K562 (cell line): ENCODE results near the gene USF2. TPM values are rescaled to one million over a fixed set of nuclear protein-coding genes. Genes with fewer than 3 reads are reported as not detected.

Source experiments
- GATA2 ChIP-seq: sonication (generic); formaldehyde crosslinking; IDR thresholded peaks from 2 replicates; pipeline ENCODE4 v1.4.0; 2020; ENCODE audit warnings: mild to moderate bottlenecking, missing genetic modification reagents
- JUN ChIP-seq, 2 experiments: sonication (generic) in 1 of 2; formaldehyde crosslinking in 1 of 2; IDR thresholded peaks; 2 replicates each; pipeline versions ENCODE4 v1.6.1 to v1.8.0; 2012 to 2022; ENCODE audit warnings: borderline replicate concordance in 2 of 2, mild to moderate bottlenecking in 2 of 2, improper control_type of control experiment in 1 of 2, low read depth in 1 of 2, low read length in 1 of 2, missing genetic modification reagents in 1 of 2
- NR4A1 ChIP-seq, 2 experiments: fragments of 250-450 bp in 1 of 2; fragments of 450-650 bp in 1 of 2; sonication (Bioruptor Pico) in 1 of 2; IDR thresholded peaks; 2 replicates each; pipeline versions ENCODE4 v1.4.0 to v1.6.1; 2016 to 2020; ENCODE audit warnings: mild to moderate bottlenecking in 2 of 2, missing compliant biosample characterization in 1 of 2, missing genetic modification characterization in 1 of 2, moderate library complexity in 1 of 2
- PKNOX1 ChIP-seq: fragments of 450-650 bp; IDR thresholded peaks from 2 replicates; pipeline ENCODE4 v1.6.1; 2016
- STAG1 ChIP-seq: sonication (generic); formaldehyde crosslinking; IDR thresholded peaks from 2 replicates; pipeline ENCODE4 v1.5.0; 2020; ENCODE audit warnings: missing genetic modification reagents, borderline replicate concordance
- TBP ChIP-seq: optimal IDR thresholded peaks from 2 replicates; pipeline ENCODE3; 2011; ENCODE audit warnings: low read depth, low read length, improper control_type of control experiment
- ZBTB11 ChIP-seq, 3 experiments: fragments of 200-800 bp in 1 of 3; fragments of 250-450 bp in 1 of 3; fragments of 450-650 bp in 1 of 3; sonication (Bioruptor Pico) in 1 of 3; sonication (Bioruptor generic) in 1 of 3; formaldehyde crosslinking in 1 of 3; IDR thresholded peaks; 2 replicates each; pipeline versions ENCODE4 v1.6.1 to v1.8.0; 2016 to 2022; ENCODE audit warnings: mild to moderate bottlenecking in 2 of 3, missing genetic modification characterization in 2 of 3, missing compliant biosample characterization in 1 of 3, moderate library complexity in 1 of 3
- ZBTB12 ChIP-seq: fragments of 250-450 bp; sonication (Bioruptor Pico); IDR thresholded peaks from 2 replicates; pipeline ENCODE4 v1.4.0; 2020
- ZNF197 ChIP-seq: fragments of 200-800 bp; sonication (Bioruptor generic); IDR thresholded peaks from 2 replicates; pipeline ENCODE4 v1.6.1; 2016; ENCODE audit warnings: low read depth, missing genetic modification characterization, missing compliant biosample characterization
- ZNF282 ChIP-seq: sonication (generic); formaldehyde crosslinking; IDR thresholded peaks from 2 replicates; pipeline ENCODE4 v1.8.1; 2023; ENCODE audit warnings: missing genetic modification reagents
- ZNF311 ChIP-seq: fragments of 250-450 bp; sonication (Bioruptor Pico); IDR thresholded peaks from 2 replicates; pipeline ENCODE4 v1.4.0; 2020; ENCODE audit warnings: mild to moderate bottlenecking, moderate library complexity
- ZNF592 ChIP-seq: fragments of 450-650 bp; IDR thresholded peaks from 2 replicates; pipeline ENCODE4 v1.6.1; 2017; ENCODE audit warnings: antibody characterized with exemption, mild to moderate bottlenecking
- ZNF778 ChIP-seq: fragments of 450-650 bp; formaldehyde crosslinking; IDR thresholded peaks from 2 replicates; pipeline ENCODE4 v1.4.0; 2020; ENCODE audit warnings: mild to moderate bottlenecking, moderate library complexity
- ZNF785 ChIP-seq: fragments of 250-450 bp; sonication (Bioruptor Pico); IDR thresholded peaks from 2 replicates; pipeline ENCODE4 v1.4.0; 2020; ENCODE audit warnings: mild to moderate bottlenecking
- polyA plus RNA-seq, 8 experiments: library from polyadenylated mRNA; depleted of rRNA in 4 of 8; stranded (reverse) in 5 of 8; unstranded in 3 of 8; fragments of >200 nt; fragmentation: Nextera tagmentation in 2 of 8; fragmentation: Illumina TruSeq in 1 of 8; extraction: Ambion mirVana in 2 of 8; extraction: Trizol in 1 of 8; gene quantifications; 2 replicates each; pipeline versions ENCODE4 v1.2.1 to v1.2.3, GENCODE V29; 2011 to 2014; ENCODE audit warnings: inconsistent platforms in 1 of 8, missing spikeins in 1 of 8
- total RNA-seq, 7 experiments: library from RNA; depleted of rRNA in 6 of 7; stranded (reverse); fragments of >200 nt in 6 of 7; fragmentation: Illumina TruSeq in 2 of 7; extraction: Trizol in 2 of 7; gene quantifications; 2 replicates each; pipeline versions ENCODE4 v1.2.1 to v1.2.3, GENCODE V29; 2011 to 2021; ENCODE audit warnings: low replicate concordance in 1 of 7

Gene USF2
- total and polyA plus RNA-seq, 9 of the 15 experiments (the other 6 are each of a cell fraction or from before 2014, with no cell fraction given) = 0.27 to 93.7 (median 58.4) TPM

- TF ChIP-seq ZNF592 (peak; percentile 81), PKNOX1 (peak; percentile 34), ZNF282 (CRISPR knock-in tag) (no peak), TBP (no peak), ZNF778 (CRISPR knock-in tag) (no peak), ZBTB11 (CRISPR knock-in tag; IDR thresholded peaks at IDR 0.05) (peak in 1 of 3 experiments; percentile 42; a peak in 1 of 6 replicates), JUN (IDR thresholded peaks at IDR 0.05; ENCODE audit: borderline replicate concordance, low read depth, low read length) (no peak), JUN (CRISPR knock-in tag; IDR thresholded peaks at IDR 0.05; ENCODE audit: borderline replicate concordance) (no peak), ZNF311 (no peak), ZNF785 (CRISPR knock-in tag) (no peak), STAG1 (CRISPR knock-in tag) (no peak), ZBTB12 (CRISPR knock-in tag) (peak; percentile 5; the same call in 1 of the 2 replicates), GATA2 (CRISPR knock-in tag) (no peak), NR4A1 (CRISPR knock-in tag; IDR thresholded peaks at IDR 0.05) (no peak), NR4A1 (tag; IDR thresholded peaks at IDR 0.05) (peak; percentile 58; the same call in 1 of the 2 replicates), ZNF197 (CRISPR knock-in tag) (peak; percentile 26; the same call in 1 of the 2 replicates)
Measured at GRCh38 chr19:35317464-35318043, 48.8 kb downstream of the USF2 start (continued).
